ENCODE results near the gene DCAF16. TPM values are rescaled to one million over a fixed set of nuclear protein-coding genes. Genes with fewer than 3 reads are reported as not detected.

Gene DCAF16
- total and polyA plus RNA-seq, 2 donors (not counting 3 experiments of a cell fraction or from before 2014, with no cell fraction given) = 13.8 to 35.0 TPM

DNA sequence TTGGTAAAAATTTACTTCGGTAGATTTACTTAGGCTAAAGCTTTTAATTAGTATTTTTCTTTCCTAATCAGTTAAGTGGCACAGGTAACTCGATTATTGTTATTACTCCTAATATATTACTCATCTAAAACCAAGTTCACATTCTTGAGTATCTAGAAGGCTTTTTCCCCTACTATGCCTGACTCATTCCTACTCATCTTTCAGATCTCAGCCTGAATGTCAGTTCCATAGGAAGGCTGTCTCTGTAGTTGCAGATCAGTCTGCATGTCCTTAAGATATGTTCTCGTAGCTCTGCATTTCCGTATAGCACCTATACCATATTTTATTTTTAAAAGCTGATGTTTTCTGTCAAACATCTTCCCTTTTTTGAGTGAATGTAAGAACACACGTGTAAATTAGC lies 23.2 kb downstream of the DCAF16 start:
- H3K27me3 ChIP-seq (ENCODE audit: control insufficient read depth in 2 of 2, insufficient read depth in 2 of 2, low read length in 2 of 2) = peaks cover 3% of the 10 kb centered on the region in 2 experiments
- TF ChIP-seq, protein P1, sequence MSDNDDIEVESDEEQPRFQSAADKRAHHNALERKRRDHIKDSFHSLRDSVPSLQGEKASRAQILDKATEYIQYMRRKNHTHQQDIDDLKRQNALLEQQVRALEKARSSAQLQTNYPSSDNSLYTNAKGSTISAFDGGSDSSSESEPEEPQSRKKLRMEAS (IDR thresholded peaks at IDR 0.05; ENCODE audit: insufficient read depth, insufficient read length) = no peak
- TF ChIP-seq FOS (IDR thresholded peaks at IDR 0.05; ENCODE audit: borderline replicate concordance, insufficient read depth, low read length) (no peak), JUN (IDR thresholded peaks at IDR 0.05; ENCODE audit: borderline replicate concordance, insufficient read depth, insufficient read length, low read depth) (no peak), POLR2AphosphoS5 (IDR thresholded peaks at IDR 0.05; ENCODE audit: insufficient read depth, low read depth, low read length) (no peak), MYC (IDR thresholded peaks at IDR 0.05; ENCODE audit: low read depth, low read length) (no peak), POLR2A (IDR thresholded peaks at IDR 0.05; ENCODE audit: low read depth, low read length) (no peak), GATA2 (IDR thresholded peaks at IDR 0.05; ENCODE audit: insufficient read depth, insufficient read length, low read depth, low read length) (no peak), EZH2 (IDR thresholded peaks at IDR 0.05; ENCODE audit: borderline replicate concordance, low read depth, low read length, severe bottlenecking) (no peak)
- TF ChIP-seq, protein P2, sequence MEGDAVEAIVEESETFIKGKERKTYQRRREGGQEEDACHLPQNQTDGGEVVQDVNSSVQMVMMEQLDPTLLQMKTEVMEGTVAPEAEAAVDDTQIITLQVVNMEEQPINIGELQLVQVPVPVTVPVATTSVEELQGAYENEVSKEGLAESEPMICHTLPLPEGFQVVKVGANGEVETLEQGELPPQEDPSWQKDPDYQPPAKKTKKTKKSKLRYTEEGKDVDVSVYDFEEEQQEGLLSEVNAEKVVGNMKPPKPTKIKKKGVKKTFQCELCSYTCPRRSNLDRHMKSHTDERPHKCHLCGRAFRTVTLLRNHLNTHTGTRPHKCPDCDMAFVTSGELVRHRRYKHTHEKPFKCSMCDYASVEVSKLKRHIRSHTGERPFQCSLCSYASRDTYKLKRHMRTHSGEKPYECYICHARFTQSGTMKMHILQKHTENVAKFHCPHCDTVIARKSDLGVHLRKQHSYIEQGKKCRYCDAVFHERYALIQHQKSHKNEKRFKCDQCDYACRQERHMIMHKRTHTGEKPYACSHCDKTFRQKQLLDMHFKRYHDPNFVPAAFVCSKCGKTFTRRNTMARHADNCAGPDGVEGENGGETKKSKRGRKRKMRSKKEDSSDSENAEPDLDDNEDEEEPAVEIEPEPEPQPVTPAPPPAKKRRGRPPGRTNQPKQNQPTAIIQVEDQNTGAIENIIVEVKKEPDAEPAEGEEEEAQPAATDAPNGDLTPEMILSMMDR (IDR thresholded peaks at IDR 0.05; ENCODE audit: extremely low read depth in 1 of 2, insufficient read depth in 1 of 2, low read depth in 1 of 2, low read length in 2 of 2) = no peak
- no peak overlapping the region for H3K4me3 ChIP-seq (replicated peaks in 1 of 3; ENCODE audit: insufficient read depth in 1 of 3, low read depth in 1 of 3, low read length in 3 of 3)
- FAIRE-seq (no peak), DNase-seq (ENCODE audit: low read depth, low spot score) (no peak)
- H3K4me1 ChIP-seq (ENCODE audit: control insufficient read depth, extremely low read depth, insufficient read depth, low read length) = no peaks in the 10 kb centered on the region
- H2AFZ ChIP-seq (ENCODE audit: low read depth, low read length) = no peak overlapping the region
- no peaks in the 10 kb centered on the region for H3K79me2 ChIP-seq (ENCODE audit: control insufficient read depth, insufficient read depth, low read length)
- H3K4me2 ChIP-seq (ENCODE audit: insufficient read depth, low read length) = no peak overlapping the region
- intact Hi-C loops (cut with micrococcal nuclease) = no loop called here
- ChIA-PET POLR2A (no interaction called here), CTCF (interaction anchor here (1.2 kb wide), 1 partner anchor 8 kb away, joined by 6 read pairs; no protein-coding TSS in a partner anchor)
- no TSS peak for BruUV-seq (replicated peaks)
- no peaks in the 10 kb centered on the region for H3K9me3 ChIP-seq (replicated peaks; ENCODE audit: control insufficient read depth, insufficient read depth, low read length)
- no peaks in the 10 kb centered on the region for H4K20me1 ChIP-seq (replicated peaks; ENCODE audit: control insufficient read depth, extremely low read depth, insufficient read depth, low read length)
- dilution Hi-C loops (cut with MboI; ENCODE audit: extremely low pct_ligation_motif_present, low sequenced_read_pairs) = no loop called here
- no peak overlapping the region for H3K9ac ChIP-seq (replicated peaks; ENCODE audit: extremely low read depth, insufficient read depth, low read length)
- H3K27ac ChIP-seq (ENCODE audit: insufficient read depth, low read depth, low read length) = no peak overlapping the region
- H3K36me3 ChIP-seq (ENCODE audit: control insufficient read depth in 2 of 2, extremely low read depth in 1 of 2, insufficient read depth in 2 of 2, low read length in 2 of 2) = no peaks in the 10 kb centered on the region
- no peaks in the 10 kb centered on the region for H3K9me1 ChIP-seq (replicated peaks; ENCODE audit: control insufficient read depth, extremely low read depth, insufficient read depth, low read length)

Measured in endothelial cell of umbilical vein (primary cell).